ENCODE data around the gene ZBTB38. TPM values are rescaled to one million over a fixed set of nuclear protein-coding genes. Genes with fewer than 3 reads are reported as not detected.

The ZBTB38 gene
- total RNA-seq, 2 experiments from 2014 or later = 8.4 to 12.4 TPM

DNA sequence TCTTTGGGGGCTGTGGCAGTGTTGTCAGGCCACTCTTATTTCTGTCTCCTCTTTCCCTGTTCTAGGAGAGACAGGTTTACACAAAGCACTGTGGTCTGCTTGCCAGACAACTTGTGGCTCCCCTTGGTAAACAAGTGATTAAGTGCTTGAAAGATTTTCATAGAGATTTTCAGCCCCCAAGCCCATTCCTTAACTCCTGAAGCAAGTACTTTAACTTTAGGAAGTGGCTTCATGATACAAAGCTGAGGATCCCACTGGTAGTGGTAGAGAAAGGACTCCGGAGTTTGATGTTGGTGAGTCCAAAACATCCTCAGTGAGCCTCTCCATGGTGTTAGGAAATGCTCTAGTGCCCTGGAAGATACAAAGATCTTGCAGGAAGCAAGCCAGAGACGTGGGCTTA lies 12.0 kb downstream of the ZBTB38 start:
- peaks cover 68% of the 10 kb centered on the region for H3K4me1 ChIP-seq (ENCODE audit: insufficient read depth, low read length, poor library complexity, severe bottlenecking)
- H3K36me3 ChIP-seq (ENCODE audit: insufficient read depth, low read length) = no peaks in the 10 kb centered on the region
- H3K9me2 ChIP-seq (ENCODE audit: insufficient read depth, low read length) = no peaks in the 10 kb centered on the region
- H3K9me3 ChIP-seq (ENCODE audit: low read length) = no peaks in the 10 kb centered on the region
- BruUV-seq (replicated peaks) = no TSS peak
- CTCF ChIA-PET (ENCODE audit: unreplicated experiment) = no interaction called here
- H2AFZ ChIP-seq (ENCODE audit: low read length) = peak overlapping the region; percentile 93
- TF ChIP-seq, protein P1, sequence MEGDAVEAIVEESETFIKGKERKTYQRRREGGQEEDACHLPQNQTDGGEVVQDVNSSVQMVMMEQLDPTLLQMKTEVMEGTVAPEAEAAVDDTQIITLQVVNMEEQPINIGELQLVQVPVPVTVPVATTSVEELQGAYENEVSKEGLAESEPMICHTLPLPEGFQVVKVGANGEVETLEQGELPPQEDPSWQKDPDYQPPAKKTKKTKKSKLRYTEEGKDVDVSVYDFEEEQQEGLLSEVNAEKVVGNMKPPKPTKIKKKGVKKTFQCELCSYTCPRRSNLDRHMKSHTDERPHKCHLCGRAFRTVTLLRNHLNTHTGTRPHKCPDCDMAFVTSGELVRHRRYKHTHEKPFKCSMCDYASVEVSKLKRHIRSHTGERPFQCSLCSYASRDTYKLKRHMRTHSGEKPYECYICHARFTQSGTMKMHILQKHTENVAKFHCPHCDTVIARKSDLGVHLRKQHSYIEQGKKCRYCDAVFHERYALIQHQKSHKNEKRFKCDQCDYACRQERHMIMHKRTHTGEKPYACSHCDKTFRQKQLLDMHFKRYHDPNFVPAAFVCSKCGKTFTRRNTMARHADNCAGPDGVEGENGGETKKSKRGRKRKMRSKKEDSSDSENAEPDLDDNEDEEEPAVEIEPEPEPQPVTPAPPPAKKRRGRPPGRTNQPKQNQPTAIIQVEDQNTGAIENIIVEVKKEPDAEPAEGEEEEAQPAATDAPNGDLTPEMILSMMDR (conservative IDR thresholded peaks at IDR 0.05; ENCODE audit: low read length) = no peak
- no peak for TF ChIP-seq EZH2phosphoT487 (IDR thresholded peaks at IDR 0.05; ENCODE audit: borderline replicate concordance, low read depth, low read length)
- intact Hi-C loops (cut with micrococcal nuclease; ENCODE audit: unreplicated experiment) = loop anchor here (10.0 kb wide), 1 partner anchor 435 kb away; the partner anchor contains the start of gene SLC25A36
- POLR2A ChIA-PET = interaction anchor here (1.1 to 1.6 kb wide), 2 partner anchors 8 to 17 kb away, joined by 4 to 7 read pairs; no protein-coding TSS in a partner anchor
- H3K4me3 ChIP-seq (ENCODE audit: low read depth, low read length, poor library complexity, severe bottlenecking) = no peak overlapping the region
- H4K20me1 ChIP-seq (ENCODE audit: insufficient read depth, low read length) = no peaks in the 10 kb centered on the region
- H3K79me2 ChIP-seq (ENCODE audit: insufficient read depth, low read depth, low read length) = no peaks in the 10 kb centered on the region
- peak overlapping the region; percentile 41 for H3K4me2 ChIP-seq (ENCODE audit: low read length)
- DNase-seq (ENCODE audit: low spot score) = no peak
- H3K27ac ChIP-seq (ENCODE audit: low read depth, low read length, poor library complexity, severe bottlenecking) = peak overlapping the region; percentile 12

DNA sequence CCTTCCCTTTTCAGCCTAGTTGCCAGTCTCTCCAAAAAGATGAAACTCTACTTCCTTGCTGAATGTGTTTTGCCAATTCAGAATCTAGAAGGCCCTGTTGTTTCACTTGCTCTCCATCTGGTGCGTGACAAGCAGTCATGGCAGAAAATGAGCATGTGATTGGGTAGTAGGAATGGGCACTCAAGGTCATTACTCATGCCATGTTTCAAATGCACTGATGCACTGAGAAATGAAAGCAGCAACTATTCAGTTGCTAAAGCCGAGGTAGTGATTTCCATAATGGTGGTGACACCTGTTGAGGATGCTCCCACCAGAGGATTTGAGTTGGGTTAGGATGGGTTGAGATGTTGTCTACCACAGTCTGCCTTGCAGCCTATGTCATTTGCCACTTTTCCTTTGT lies 12.7 kb downstream of the ZBTB38 start:
- H3K9me3 ChIP-seq (ENCODE audit: low read length) = no peaks in the 10 kb centered on the region
- POLR2A ChIA-PET = interaction anchor here (1.3 kb wide), 1 partner anchor 9 kb away, joined by 5 read pairs; no protein-coding TSS in a partner anchor
- intact Hi-C loops (cut with micrococcal nuclease; ENCODE audit: unreplicated experiment) = loop anchor here (10.0 kb wide), 1 partner anchor 436 kb away; the partner anchor contains the start of gene SLC25A36

More for the DNA sequence above, 12.7 kb downstream of the ZBTB38 start:
- no peak overlapping the region for H3K27ac ChIP-seq (ENCODE audit: low read depth, low read length, poor library complexity, severe bottlenecking)
- no peaks in the 10 kb centered on the region for H3K36me3 ChIP-seq (ENCODE audit: insufficient read depth, low read length)
- CTCF ChIA-PET (ENCODE audit: unreplicated experiment) = no interaction called here
- no TSS peak for BruUV-seq (replicated peaks)
- TF ChIP-seq, protein P1 (conservative IDR thresholded peaks at IDR 0.05; ENCODE audit: low read length) = no peak
- TF ChIP-seq EZH2phosphoT487 (IDR thresholded peaks at IDR 0.05; ENCODE audit: borderline replicate concordance, low read depth, low read length) = no peak
- no peak overlapping the region for H3K4me3 ChIP-seq (ENCODE audit: low read depth, low read length, poor library complexity, severe bottlenecking)
- H2AFZ ChIP-seq (ENCODE audit: low read length) = peak overlapping the region; percentile 93; the same call in 1 of the 2 replicates
- peaks cover 63% of the 10 kb centered on the region for H3K4me1 ChIP-seq (ENCODE audit: insufficient read depth, low read length, poor library complexity, severe bottlenecking)
- peak overlapping the region; percentile 41 for H3K4me2 ChIP-seq (ENCODE audit: low read length)
- H3K9me2 ChIP-seq (ENCODE audit: insufficient read depth, low read length) = no peaks in the 10 kb centered on the region
- no peaks in the 10 kb centered on the region for H3K79me2 ChIP-seq (ENCODE audit: insufficient read depth, low read depth, low read length)
- no peaks in the 10 kb centered on the region for H4K20me1 ChIP-seq (ENCODE audit: insufficient read depth, low read length)
- no peak for DNase-seq (ENCODE audit: low spot score)

Data from OCI-LY7 (cell line).